Naive thymus-derived CD4-positive, alpha-beta T cell (primary cell): Measurements from ENCODE around the gene TMEM163. TPM values are rescaled to one million over a fixed set of nuclear protein-coding genes. Genes with fewer than 3 reads are reported as not detected.

Source experiments
- ATAC-seq: fragments of 150-1000 bp; cut with Tn5 transposase; 2 replicates; pipeline ENCODE4 v1.10.0; 2021; ENCODE audit warnings: mild to moderate bottlenecking, moderate library complexity
- CTCF ChIA-PET: fragments of 350-600 bp; sonication (Branson Sonifier 250); formaldehyde crosslinking; loops from one replicate; lab custom pipeline; 2021; ENCODE audit warnings: antibody characterized with exemption; lab: Charles Lee
- POLR2A ChIA-PET: fragments of 350-600 bp; sonication (Branson Sonifier 250); formaldehyde crosslinking; loops from one replicate; lab custom pipeline; 2021; ENCODE audit warnings: antibody characterized with exemption, inconsistent platforms; lab: Charles Lee
- DNase-seq, 9 donors: peaks; one replicate each; pipeline versions ENCODE4 v3.0.0 to v3.0.0-alpha.2; 2020 to 2022; ENCODE audit warnings: mixed read lengths in 1 of 9
- H3K27ac ChIP-seq: one replicate; pipeline ENCODE4 v1.7.0; 2013; ENCODE audit warnings: mild to moderate bottlenecking, low read depth, low read length, moderate library complexity
- H3K27me3 ChIP-seq, 2 donors: one replicate each; pipeline ENCODE4 v1.7.0; 2013; ENCODE audit warnings: low read length in 2 of 2, mild to moderate bottlenecking in 2 of 2, moderate library complexity in 2 of 2; ENCODE audit not compliant: control insufficient read depth in 2 of 2, insufficient read depth in 2 of 2
- H3K36me3 ChIP-seq, 3 experiments: 1 replicate in 2 of 3; 2 replicates in 1 of 3; pipeline ENCODE4 v1.7.0; 2013; ENCODE audit warnings: low read length in 3 of 3, mild to moderate bottlenecking in 3 of 3, moderate library complexity in 1 of 3; ENCODE audit not compliant: insufficient read depth in 3 of 3, control insufficient read depth in 2 of 3
- H3K4me1 ChIP-seq, 2 donors: one replicate each; pipeline ENCODE4 v1.7.0; 2013; ENCODE audit warnings: low read length in 2 of 2, mild to moderate bottlenecking in 2 of 2, moderate library complexity in 1 of 2; ENCODE audit not compliant: control insufficient read depth in 2 of 2, insufficient read depth in 2 of 2
- H3K4me3 ChIP-seq: 2 replicates; pipeline ENCODE4 v1.7.0; 2013; ENCODE audit warnings: mild to moderate bottlenecking, low read length
- H3K9me3 ChIP-seq, 3 experiments: 1 replicate in 2 of 3; 2 replicates in 1 of 3; pipeline ENCODE4 v1.7.0; 2013; ENCODE audit warnings: low read length in 3 of 3; ENCODE audit not compliant: control insufficient read depth in 2 of 3
- H3K27ac Mint-ChIP-seq, 9 donors: one replicate each; pipeline ENCODE4 v1.8.0; 2020 to 2022; ENCODE audit warnings: mixed read lengths in 9 of 9, mild to moderate bottlenecking in 8 of 9, moderate library complexity in 5 of 9, inconsistent platforms in 2 of 9
- H3K27me3 Mint-ChIP-seq, 5 donors: one replicate each; pipeline ENCODE4 v1.8.0; 2021 to 2022; ENCODE audit warnings: mixed read lengths in 5 of 5, mild to moderate bottlenecking in 1 of 5
- H3K36me3 Mint-ChIP-seq, 5 donors: one replicate each; pipeline ENCODE4 v1.8.0; 2020 to 2022; ENCODE audit warnings: mixed read lengths in 5 of 5, mild to moderate bottlenecking in 3 of 5, inconsistent platforms in 1 of 5
- H3K4me1 Mint-ChIP-seq, 7 donors: one replicate each; pipeline ENCODE4 v1.8.0; 2020 to 2022; ENCODE audit warnings: mixed read lengths in 7 of 7, mild to moderate bottlenecking in 3 of 7, inconsistent platforms in 1 of 7
- H3K4me3 Mint-ChIP-seq, 10 donors: one replicate each; pipeline ENCODE4 v1.8.0; 2020 to 2022; ENCODE audit warnings: mild to moderate bottlenecking in 10 of 10, mixed read lengths in 10 of 10, moderate library complexity in 6 of 10, inconsistent platforms in 2 of 10
- H3K9me3 Mint-ChIP-seq, 11 donors: one replicate each; pipeline ENCODE4 v1.8.0; 2020 to 2022; ENCODE audit warnings: mixed read lengths in 11 of 11, mild to moderate bottlenecking in 4 of 11, inconsistent platforms in 1 of 11, moderate library complexity in 1 of 11
- intact Hi-C, 2 donors: fragments of 100-400 bp; cut with micrococcal nuclease; formaldehyde crosslinking; loops; one replicate each; pipeline ENCODE4 v1.15.1; 2023
- polyA plus RNA-seq, 2 donors: library from polyadenylated mRNA; unstranded; fragments of 300-500 nt; fragmentation: Illumina TruSeq; gene quantifications; one replicate each; pipeline ENCODE4 v1.2.3, GENCODE V29; 2021
- total RNA-seq, 6 experiments: library from RNA in 5 of 6; stranded (reverse) in 5 of 6; gene quantifications; 1 replicate in 5 of 6; 2 replicates in 1 of 6; pipeline ENCODE4 v1.2.3 and lab custom pipeline; 2021 to 2026

Gene TMEM163
- total and polyA plus RNA-seq, 7 experiments from 2014 or later: 0.13 to 0.71 (median 0.21) TPM; not detected in 2

GRCh38 chr2:134553657-134554056 is 165.1 kb downstream of the TMEM163 start:
- ChIA-PET CTCF (no interaction called here), POLR2A (no interaction called here)
- H3K27me3 Mint-ChIP-seq: peaks cover 0 to 11% (median 0%) of the 10 kb centered on the region in 5 donors
- H3K36me3 Mint-ChIP-seq: no peaks in the 10 kb centered on the region
- intact Hi-C loops: no loop called here
- no peak for DNase-seq
- H3K4me1 Mint-ChIP-seq: no peaks in the 10 kb centered on the region
- Histone ChIP-seq H3K9me3 (no peaks in the 10 kb centered on the region), H3K36me3 (no peaks in the 10 kb centered on the region), H3K27ac (no peak overlapping the region), H3K27me3 (no peaks in the 10 kb centered on the region), H3K4me3 (no peak overlapping the region), H3K4me1 (no peaks in the 10 kb centered on the region)
- no peak overlapping the region for H3K4me3 Mint-ChIP-seq
- ATAC-seq: no peak
- peaks cover 0 to 1% (median 0%) of the 10 kb centered on the region in 11 donors for H3K9me3 Mint-ChIP-seq
- no peak overlapping the region for H3K27ac Mint-ChIP-seq

DNA sequence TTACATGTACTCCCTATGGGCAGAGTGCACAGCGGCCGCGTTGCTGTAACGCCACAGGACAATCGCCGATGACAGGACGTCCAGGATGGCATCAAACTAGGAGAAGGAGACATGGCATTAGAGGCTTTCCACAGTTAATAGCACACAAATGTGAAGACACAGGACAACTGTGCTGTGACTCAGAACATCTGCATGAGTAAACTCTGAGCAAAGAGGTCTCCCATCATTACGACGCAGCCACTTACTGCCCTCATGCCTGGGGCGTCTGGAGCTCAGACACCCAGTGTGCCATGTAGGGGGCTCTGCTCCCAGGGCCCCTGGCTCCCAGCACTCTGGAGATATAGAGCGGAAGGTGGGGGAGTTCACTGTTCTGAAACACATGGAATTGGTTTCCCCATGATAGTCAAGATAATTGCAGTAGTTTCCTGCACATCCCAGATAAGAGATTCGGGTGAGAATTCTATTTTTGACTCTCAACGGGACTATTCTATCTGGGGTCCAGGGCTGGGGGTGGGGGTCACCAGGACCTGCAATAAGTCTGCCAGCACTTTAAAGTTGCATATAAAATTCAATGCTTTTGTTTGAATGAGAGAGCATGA is 168.1 kb downstream of the TMEM163 start:
- no peak overlapping the region for H3K4me3 Mint-ChIP-seq
- ATAC-seq: no peak
- intact Hi-C loops: no loop called here
- peaks cover 0 to 1% (median 0%) of the 10 kb centered on the region in 11 donors for H3K9me3 Mint-ChIP-seq
- H3K27ac Mint-ChIP-seq: no peak overlapping the region
- no peaks in the 10 kb centered on the region for H3K36me3 ChIP-seq
- H3K36me3 Mint-ChIP-seq: no peaks in the 10 kb centered on the region
- peaks cover 3 to 16% (median 5%) of the 10 kb centered on the region in 5 donors for H3K27me3 Mint-ChIP-seq
- no peak for DNase-seq
- H3K27ac ChIP-seq: no peak overlapping the region
- no peaks in the 10 kb centered on the region for H3K9me3 ChIP-seq
- H3K4me1 ChIP-seq: no peaks in the 10 kb centered on the region
- ChIA-PET CTCF (no interaction called here), POLR2A (no interaction called here)
- H3K4me3 ChIP-seq: no peak overlapping the region
- H3K4me1 Mint-ChIP-seq: no peaks in the 10 kb centered on the region
- H3K27me3 ChIP-seq: no peaks in the 10 kb centered on the region

DNA sequence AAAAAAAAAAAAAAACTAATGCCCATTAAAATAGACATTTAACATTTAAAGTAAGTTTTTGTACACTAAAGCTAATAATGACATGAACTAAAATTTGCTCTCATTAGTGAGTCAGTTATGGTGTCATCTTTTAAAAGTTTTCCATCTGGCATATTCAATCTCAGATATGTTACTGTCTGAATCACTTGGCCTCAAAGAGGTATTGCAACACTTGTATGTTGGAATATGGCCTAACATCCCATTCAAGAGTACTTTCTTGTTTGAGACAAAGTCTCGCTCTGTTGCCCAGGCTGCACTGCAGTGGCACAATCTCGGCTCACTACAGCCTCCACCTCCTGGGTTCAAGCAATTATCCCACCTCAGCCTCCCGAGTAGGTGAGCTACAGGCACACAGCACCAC is 169.7 kb downstream of the TMEM163 start:
- Histone ChIP-seq H3K4me3 (no peak overlapping the region), H3K9me3 (no peaks in the 10 kb centered on the region), H3K27me3 (no peaks in the 10 kb centered on the region), H3K27ac (no peak overlapping the region), H3K36me3 (no peaks in the 10 kb centered on the region), H3K4me1 (no peaks in the 10 kb centered on the region)
- Mint-ChIP-seq H3K4me3 (no peak overlapping the region), H3K27ac (no peak overlapping the region), H3K4me1 (no peaks in the 10 kb centered on the region), H3K36me3 (no peaks in the 10 kb centered on the region), H3K9me3 (peaks cover 0 to 3% (median 0%) of the 10 kb centered on the region in 11 donors), H3K27me3 (peaks cover 5 to 30% (median 9%) of the 10 kb centered on the region in 5 donors)
- ChIA-PET CTCF (no interaction called here), POLR2A (no interaction called here)
- intact Hi-C loops: no loop called here
- no peak for ATAC-seq
- no peak for DNase-seq

- no peak overlapping the region for H3K27ac Mint-ChIP-seq
- DNase-seq: no peak
- Histone ChIP-seq H3K4me3 (no peak overlapping the region), H3K36me3 (no peaks in the 10 kb centered on the region), H3K27ac (no peak overlapping the region), H3K4me1 (no peaks in the 10 kb centered on the region), H3K9me3 (no peaks in the 10 kb centered on the region), H3K27me3 (no peaks in the 10 kb centered on the region)
- H3K36me3 Mint-ChIP-seq: no peaks in the 10 kb centered on the region
- intact Hi-C loops: no loop called here
- H3K4me1 Mint-ChIP-seq: no peaks in the 10 kb centered on the region
- ChIA-PET CTCF (no interaction called here), POLR2A (no interaction called here)
- ATAC-seq: no peak
- H3K27me3 Mint-ChIP-seq: peaks cover 0 to 25% (median 7%) of the 10 kb centered on the region in 5 donors
- H3K4me3 Mint-ChIP-seq: no peak overlapping the region
- peaks cover 0 to 2% (median 0%) of the 10 kb centered on the region in 11 donors for H3K9me3 Mint-ChIP-seq
Measured at GRCh38 chr2:134540990-134541389, 177.8 kb downstream of the TMEM163 start.

DNA sequence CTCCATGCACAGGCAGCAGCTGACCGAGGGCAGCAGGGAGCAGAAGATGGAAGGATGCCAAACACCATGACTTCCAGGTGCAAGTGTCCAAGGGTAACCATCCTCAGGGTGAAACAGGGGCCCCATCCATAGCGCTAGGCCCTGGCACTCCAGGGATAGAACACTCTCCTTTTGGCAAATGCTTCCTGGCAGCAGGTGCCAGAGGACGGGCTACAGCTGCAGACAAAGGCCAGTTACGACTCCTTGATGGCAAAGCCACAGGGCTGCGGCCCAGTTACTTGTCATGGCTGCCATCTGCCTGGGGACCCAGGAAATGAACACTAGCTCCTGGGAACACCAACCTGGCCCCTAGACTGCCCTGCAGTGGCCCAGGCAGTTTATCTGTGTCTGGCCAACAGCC is 178.8 kb downstream of the TMEM163 start:
- peaks cover 0 to 15% (median 0%) of the 10 kb centered on the region in 5 donors for H3K27me3 Mint-ChIP-seq
- H3K9me3 Mint-ChIP-seq: peaks cover 0 to 2% (median 0%) of the 10 kb centered on the region in 11 donors
- ATAC-seq (no peak), DNase-seq (no peak)
- ChIA-PET POLR2A (no interaction called here), CTCF (no interaction called here)
- no peaks in the 10 kb centered on the region for H3K36me3 Mint-ChIP-seq
- Histone ChIP-seq H3K9me3 (no peaks in the 10 kb centered on the region), H3K27ac (no peak overlapping the region), H3K4me3 (no peak overlapping the region), H3K4me1 (no peaks in the 10 kb centered on the region), H3K27me3 (no peaks in the 10 kb centered on the region), H3K36me3 (no peaks in the 10 kb centered on the region)
- H3K27ac Mint-ChIP-seq: no peak overlapping the region
- intact Hi-C loops: no loop called here
- H3K4me1 Mint-ChIP-seq: no peaks in the 10 kb centered on the region
- no peak overlapping the region for H3K4me3 Mint-ChIP-seq

DNA sequence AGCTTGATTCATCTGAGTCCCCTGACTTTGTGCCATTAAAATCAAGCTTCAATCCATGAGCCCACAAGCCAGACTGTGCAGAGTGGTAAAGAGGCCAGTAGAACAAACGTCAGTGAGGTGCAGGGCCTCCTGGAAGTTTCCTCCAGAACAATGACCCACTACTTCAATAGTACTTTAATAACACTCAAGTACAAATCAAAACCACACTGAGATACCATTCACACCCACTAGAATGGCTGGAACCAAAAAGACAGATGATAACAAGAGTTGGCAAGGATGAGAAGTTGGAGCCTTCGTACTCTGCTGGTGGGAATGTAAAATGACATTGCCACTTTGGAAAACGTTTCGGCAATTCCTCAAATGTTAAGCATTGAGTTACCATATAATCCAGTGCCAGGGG is 181.1 kb downstream of the TMEM163 start:
- peaks cover 0 to 2% (median 0%) of the 10 kb centered on the region in 11 donors for H3K9me3 Mint-ChIP-seq

GRCh38 chr2:134537121-134537520 is 181.7 kb downstream of the TMEM163 start:
- H3K4me3 ChIP-seq: no peak overlapping the region

More for the DNA sequence above, 181.1 kb downstream of the TMEM163 start:
- H3K9me3 ChIP-seq: no peaks in the 10 kb centered on the region
- no peaks in the 10 kb centered on the region for H3K27me3 ChIP-seq
- ChIA-PET POLR2A (no interaction called here), CTCF (interaction anchor here (0.6 kb wide), 1 partner anchor 86 kb away, joined by 5 read pairs; no protein-coding TSS in a partner anchor)
- Mint-ChIP-seq H3K4me1 (no peaks in the 10 kb centered on the region), H3K4me3 (no peak overlapping the region), H3K36me3 (no peaks in the 10 kb centered on the region), H3K27me3 (peaks cover 0 to 5% (median 0%) of the 10 kb centered on the region in 5 donors), H3K27ac (no peak overlapping the region)
- no peaks in the 10 kb centered on the region for H3K36me3 ChIP-seq
- H3K27ac ChIP-seq: no peak overlapping the region
- no peaks in the 10 kb centered on the region for H3K4me1 ChIP-seq
- intact Hi-C loops: no loop called here
- ATAC-seq (no peak), DNase-seq (no peak)
- no peak overlapping the region for H3K4me3 ChIP-seq

More at GRCh38 chr2:134537121-134537520, 181.7 kb downstream of the TMEM163 start:
- ChIA-PET CTCF (interaction anchor here (0.6 kb wide), 1 partner anchor 85 kb away, joined by 5 read pairs; no protein-coding TSS in a partner anchor), POLR2A (no interaction called here)
- Mint-ChIP-seq H3K4me1 (no peaks in the 10 kb centered on the region), H3K27ac (no peak overlapping the region), H3K4me3 (no peak overlapping the region), H3K9me3 (peaks cover 0 to 2% (median 0%) of the 10 kb centered on the region in 11 donors), H3K36me3 (no peaks in the 10 kb centered on the region), H3K27me3 (peaks cover 0 to 5% (median 0%) of the 10 kb centered on the region in 5 donors)
- Histone ChIP-seq H3K27me3 (no peaks in the 10 kb centered on the region), H3K36me3 (no peaks in the 10 kb centered on the region), H3K9me3 (no peaks in the 10 kb centered on the region), H3K27ac (no peak overlapping the region), H3K4me1 (no peaks in the 10 kb centered on the region)
- intact Hi-C loops: no loop called here
- ATAC-seq (no peak), DNase-seq (no peak)
